ENCODE data around the gene WDFY2.
"Not testable (repeated sequence)": the region's sequence is repeated elsewhere in the genome, so short reads cannot be mapped to it uniquely, and the experiment has no call there.

The WDFY2 gene

DNA sequence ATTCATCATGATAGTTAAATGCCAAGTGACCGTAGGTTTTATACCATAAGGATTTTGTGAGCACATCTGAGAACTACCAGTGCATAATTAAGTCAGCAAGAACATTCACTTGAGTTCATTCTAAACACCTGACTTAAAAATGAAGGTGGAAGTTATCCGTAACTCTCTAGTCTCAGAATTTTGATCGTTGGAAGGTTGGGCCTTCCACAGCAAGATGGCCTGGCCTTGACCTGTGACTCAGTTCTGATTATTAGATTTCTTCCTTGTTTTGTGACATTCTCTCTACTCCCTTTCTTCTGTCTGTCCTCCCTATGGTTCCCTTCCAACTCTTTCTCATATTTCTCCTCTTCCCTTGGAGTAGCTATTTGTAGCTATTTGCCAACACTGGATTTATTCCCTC lies 20.0 kb upstream of the WDFY2 start:
- DNase-seq (ENCODE audit: low read depth, low spot score): no peak

- DNase-seq (ENCODE audit: low read depth, low spot score): no peak
Observed at GRCh38 chr13:51564671-51565070, 19.6 kb upstream of the WDFY2 start.

DNA sequence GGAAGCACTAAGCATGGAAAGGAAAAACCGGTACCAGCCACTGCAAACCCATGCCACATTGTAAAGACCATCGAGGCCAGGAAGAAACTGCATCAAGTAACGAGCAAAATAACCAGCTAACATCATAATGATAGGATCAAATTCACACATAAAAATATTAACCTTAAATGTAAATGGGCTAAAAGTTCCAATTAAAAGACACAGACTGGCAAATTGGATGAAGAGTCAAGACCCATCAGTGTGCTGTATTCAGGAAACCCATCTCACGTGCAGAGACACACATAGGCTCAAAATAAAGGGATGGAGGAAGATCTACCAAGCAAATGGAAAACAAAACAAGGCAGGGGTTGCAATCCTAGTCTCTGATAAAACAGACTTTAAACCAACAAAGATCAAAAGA lies 15.3 kb upstream of the WDFY2 start:
- DNase-seq (ENCODE audit: low read depth, low spot score): not testable (repeated sequence)

DNA sequence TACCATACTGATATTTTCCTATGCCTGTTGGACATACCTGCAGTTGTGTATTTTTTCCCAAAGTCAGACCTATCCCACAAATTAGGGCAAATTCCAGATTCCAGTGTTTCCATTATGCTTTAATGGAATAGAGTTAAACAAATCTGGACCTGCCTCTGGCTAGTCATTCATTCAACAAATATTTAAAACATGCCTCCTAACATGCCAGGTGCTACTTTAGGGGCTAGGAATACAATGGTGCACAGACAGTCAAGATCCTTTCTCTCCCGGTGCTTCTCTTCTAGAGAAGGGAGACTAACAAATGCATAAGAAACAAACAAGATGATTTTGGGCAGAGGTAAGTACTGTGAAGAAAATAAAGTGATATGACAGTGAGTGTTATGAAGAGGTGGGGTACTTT lies 7.5 kb upstream of the WDFY2 start:
- no peak for DNase-seq (ENCODE audit: low read depth, low spot score)

GRCh38 chr13:51577690-51578089 lies 6.6 kb upstream of the WDFY2 start:
- DNase-seq (ENCODE audit: low read depth, low spot score): no peak

DNA sequence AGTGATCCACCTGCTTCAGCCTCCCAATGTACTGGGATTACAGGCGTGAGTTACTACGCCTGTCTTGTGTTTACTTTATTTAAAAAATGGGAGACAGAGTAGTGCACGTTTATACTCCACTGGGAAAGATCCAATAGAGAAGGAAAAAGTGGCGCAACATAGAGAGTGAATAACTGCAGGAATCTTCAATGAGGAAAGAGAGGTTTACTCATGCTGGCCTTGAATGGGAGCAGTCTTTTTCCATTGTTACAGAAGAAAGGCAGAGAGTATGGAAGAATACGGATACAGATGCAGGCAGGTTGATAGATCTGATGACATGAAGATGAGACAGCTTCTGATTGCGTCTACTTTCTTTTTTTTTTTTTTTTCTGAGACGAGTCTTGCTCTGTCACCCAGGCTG lies 4.6 kb upstream of the WDFY2 start:
- no peak for DNase-seq (ENCODE audit: low read depth, low spot score)

DNA sequence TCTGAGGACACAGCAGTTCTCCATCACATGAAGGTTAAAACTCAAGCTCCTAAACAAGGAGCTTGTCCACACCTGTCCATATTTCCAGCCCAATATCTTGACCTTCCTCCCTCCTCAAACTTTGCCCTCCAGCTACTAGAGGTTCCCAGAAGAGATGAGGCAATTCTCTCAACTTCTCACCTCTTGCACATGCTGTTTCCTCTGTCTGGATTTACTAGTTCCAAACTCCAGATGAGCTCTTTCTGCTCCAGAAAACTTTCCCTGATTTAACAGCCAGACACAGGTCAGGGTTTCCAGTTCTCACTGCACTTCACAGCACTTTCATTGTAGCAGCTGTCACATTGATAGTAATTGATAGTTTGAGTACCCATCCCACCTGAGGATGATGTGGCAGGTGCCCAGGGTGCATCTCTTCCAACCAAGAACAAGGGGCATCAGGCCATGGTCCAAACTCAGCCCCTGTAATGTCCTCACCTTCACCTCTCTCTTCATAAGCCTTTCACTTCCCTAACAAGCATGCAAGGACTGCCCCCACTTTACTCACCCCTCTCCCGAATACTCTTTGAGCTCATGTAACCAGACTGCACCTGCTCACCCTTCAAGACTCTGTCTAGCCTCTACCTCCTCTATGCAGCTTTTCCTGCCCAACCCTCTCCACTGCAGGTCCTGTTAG lies 3.0 kb upstream of the WDFY2 start:
- DNase-seq (ENCODE audit: low read depth, low spot score): no peak

GRCh38 chr13:51583469-51583874 lies 790 bp upstream of the WDFY2 start:
- no peak for DNase-seq (ENCODE audit: low read depth, low spot score)

DNA sequence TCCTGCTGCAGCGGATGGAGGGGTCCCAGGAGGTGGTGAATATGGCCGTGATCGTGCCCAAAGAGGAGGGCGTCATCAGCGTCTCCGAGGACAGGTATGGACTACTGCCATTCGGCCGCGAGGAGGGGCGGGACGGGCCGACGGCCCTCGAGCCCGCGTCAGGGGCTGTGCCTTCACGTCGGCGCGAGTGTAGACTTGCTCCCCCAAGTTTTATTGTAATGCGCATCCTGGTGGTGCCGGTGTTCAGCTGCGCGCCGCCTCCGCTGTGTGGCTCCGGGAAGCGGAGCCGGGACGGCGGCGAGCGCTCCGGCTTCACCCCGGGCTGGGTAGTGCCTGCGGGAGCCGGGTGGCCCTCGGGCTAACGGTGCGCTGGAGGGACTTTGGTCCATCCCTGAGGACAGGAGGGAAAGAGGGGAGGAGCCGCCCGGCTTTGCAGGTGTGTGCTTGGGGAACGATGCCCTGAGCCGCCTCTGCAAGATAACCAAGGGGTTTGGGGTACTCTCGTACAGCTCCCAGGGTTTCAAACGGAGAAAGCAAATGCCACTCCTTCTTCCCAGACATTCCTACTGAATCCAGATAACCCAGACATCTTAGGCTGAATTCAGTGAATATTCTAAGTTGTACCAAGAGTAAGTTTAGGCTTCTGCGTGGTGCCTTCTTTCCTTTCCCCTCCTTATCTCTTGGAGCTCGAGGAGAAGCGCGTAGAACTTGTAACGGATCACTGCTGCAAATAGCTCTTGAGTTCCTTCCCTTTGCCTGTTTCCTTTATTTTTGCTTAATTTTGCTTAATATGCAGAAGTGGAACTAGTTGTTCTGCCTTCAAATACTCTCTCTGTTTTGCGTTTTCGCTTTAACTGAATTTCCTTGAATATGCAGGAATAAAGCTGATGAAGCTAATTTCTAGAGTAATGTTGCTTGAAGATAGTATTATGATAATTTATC lies 740 bp downstream of the WDFY2 start:
- no peak for DNase-seq (ENCODE audit: low read depth, low spot score)

GRCh38 chr13:51585696-51586095 lies 1.4 kb downstream of the WDFY2 start:
- DNase-seq (ENCODE audit: low read depth, low spot score): no peak

GRCh38 chr13:51587372-51587771 lies 3.1 kb downstream of the WDFY2 start:
- DNase-seq (ENCODE audit: low read depth, low spot score): no peak

DNA sequence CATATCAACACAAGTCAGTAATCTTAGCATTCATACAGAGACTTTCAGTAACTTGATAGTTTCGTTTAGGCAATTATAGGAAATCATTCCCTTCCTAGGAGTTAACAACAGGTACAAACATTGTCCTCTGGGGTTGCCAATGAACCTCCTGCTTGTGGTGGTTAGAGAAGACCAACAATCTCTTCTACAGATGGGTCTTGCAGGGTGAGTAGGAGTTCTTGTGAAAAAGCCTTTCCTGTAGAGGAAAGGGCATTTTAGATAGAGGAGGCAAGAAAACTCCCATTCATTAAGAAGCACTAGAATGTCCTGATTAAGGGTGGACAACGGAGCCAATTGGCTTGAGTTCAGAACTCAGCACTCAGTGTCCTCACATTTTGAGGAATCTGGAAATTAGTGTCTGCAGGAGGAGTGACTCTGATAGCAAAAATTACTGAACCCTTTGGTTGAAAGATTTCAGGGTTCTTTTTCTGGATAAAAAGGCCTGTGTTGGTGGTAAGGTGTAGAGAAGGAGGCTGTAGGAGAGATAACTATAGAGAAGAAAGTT lies 4.2 kb downstream of the WDFY2 start:
- no peak for DNase-seq (ENCODE audit: low read depth, low spot score)

DNA sequence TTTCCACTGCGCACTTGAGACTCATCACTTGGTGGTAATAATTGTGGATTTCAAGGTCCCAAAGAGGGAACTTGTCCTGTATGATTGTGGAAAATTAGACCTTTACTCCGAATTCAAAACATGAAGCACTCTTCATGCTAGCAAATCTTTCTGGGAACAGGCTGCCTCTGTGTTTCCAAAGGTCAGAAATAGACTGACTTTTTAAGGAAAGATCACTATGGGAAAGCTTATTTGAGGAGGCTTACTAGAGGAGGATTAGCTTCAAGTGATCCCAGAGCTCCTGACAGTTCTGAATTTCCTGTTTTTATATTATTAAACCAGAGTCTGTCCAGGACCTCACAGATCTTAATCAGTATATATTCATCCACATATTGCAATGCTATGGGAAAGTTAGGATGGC lies 5.5 kb downstream of the WDFY2 start:
- DNase-seq (ENCODE audit: low read depth, low spot score): no peak

- no peak for DNase-seq (ENCODE audit: low read depth, low spot score)
Observed at GRCh38 chr13:51590231-51590970, 6.1 kb downstream of the WDFY2 start.

- peak; percentile 49 for DNase-seq (ENCODE audit: low read depth, low spot score)
Observed at GRCh38 chr13:51590971-51591627, 6.8 kb downstream of the WDFY2 start.

- DNase-seq (ENCODE audit: low read depth, low spot score): not testable (repeated sequence)
Observed at GRCh38 chr13:51591938-51592337, 7.7 kb downstream of the WDFY2 start.

DNA sequence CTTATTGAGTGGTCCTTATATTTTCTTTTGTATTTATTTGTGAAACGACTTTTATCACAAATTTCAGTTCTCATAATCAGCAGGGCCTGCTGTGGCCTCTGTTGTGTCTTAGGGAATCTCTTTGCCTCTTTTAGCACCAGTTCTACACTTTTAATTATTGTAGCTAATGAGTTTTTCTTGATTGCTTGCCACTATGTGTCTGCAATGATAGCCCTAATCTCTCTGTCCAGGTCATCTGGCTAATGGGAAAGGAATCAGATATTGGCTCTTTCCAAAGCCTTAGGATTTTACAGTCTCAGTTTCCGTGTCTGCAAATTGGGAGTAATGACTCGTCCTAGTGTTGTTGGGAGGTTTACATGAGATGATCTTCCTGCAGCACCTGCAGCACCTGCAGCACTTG lies 10.2 kb downstream of the WDFY2 start:
- no peak for DNase-seq (ENCODE audit: low read depth, low spot score)

- DNase-seq (ENCODE audit: low read depth, low spot score): no peak
Observed at GRCh38 chr13:51595416-51595815, 11.2 kb downstream of the WDFY2 start.

DNA sequence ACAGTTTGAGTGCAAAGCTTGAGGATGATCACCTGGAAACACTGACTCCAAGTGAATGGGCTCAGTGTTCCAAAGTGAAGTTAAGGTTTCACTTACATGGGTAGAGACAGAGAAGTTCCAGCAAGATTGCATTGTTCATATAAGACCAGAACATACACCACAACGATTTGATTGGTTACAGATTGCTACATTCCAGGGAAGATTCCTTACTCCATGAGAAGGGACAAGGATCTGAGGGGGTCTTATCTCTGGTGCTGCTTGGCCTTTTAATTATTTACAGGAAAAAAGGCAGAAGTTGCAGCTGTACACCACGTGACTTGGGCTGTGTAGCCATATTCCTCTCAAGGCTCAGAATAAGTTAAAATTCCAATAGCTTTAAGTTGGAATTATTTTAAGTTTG lies 12.3 kb downstream of the WDFY2 start:
- DNase-seq (ENCODE audit: low read depth, low spot score): no peak

- DNase-seq (ENCODE audit: low read depth, low spot score): no peak
Observed at GRCh38 chr13:51599444-51600176, 15.3 kb downstream of the WDFY2 start.

GRCh38 chr13:51600703-51601102 lies 16.4 kb downstream of the WDFY2 start:
- DNase-seq (ENCODE audit: low read depth, low spot score): no peak
